NCI-H524 (cell line): ENCODE data around the gene SEC63.

Experiments
- DNase-seq, 2 experiments: peaks; one replicate each; lab custom pipeline; 2025; lab: John Stamatoyannopoulos, UW

SEC63 gene

GRCh38 chr6:107819217-107819616 is 138.8 kb downstream of the SEC63 start:
- DNase-seq, result peak in 1 of 2 experiments; percentile 50

DNA sequence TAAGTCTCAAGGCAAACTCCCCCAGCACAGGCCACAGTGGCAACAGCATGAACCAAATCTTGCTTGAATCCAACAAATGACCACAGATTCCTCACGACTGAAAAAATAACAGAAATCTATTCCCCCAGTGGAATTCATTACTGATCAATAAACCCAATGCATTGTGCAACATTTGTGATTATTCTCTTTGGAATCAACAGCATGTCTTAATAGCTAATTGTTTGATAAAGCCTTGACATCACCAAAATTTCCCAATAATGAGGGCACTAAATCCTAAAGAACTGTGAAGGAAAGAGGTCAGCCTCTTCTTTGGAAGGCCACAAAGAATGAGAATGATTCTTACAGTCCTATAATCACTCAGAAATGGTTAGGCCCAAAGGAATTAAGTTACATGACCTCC is 139.7 kb downstream of the SEC63 start:
- DNase-seq, result no peak

- no peak for DNase-seq
Observed at GRCh38 chr6:107817784-107818183, 140.2 kb downstream of the SEC63 start.
